Measurements from ENCODE around the gene OTOGL.
"Not testable (repeated sequence)": the region's sequence is repeated elsewhere in the genome, so short reads cannot be mapped to it uniquely, and the experiment has no call there.

OTOGL gene

GRCh38 chr12:80121661-80122060 is 22.3 kb downstream of the OTOGL start:
- DNase-seq: no peak

GRCh38 chr12:80129895-80130530 is 30.7 kb downstream of the OTOGL start:
- DNase-seq: no peak

GRCh38 chr12:80135624-80136023 is 36.3 kb downstream of the OTOGL start:
- DNase-seq: no peak

GRCh38 chr12:80140005-80140404 is 40.7 kb downstream of the OTOGL start:
- no peak for DNase-seq

- DNase-seq: no peak
Observed at GRCh38 chr12:80142640-80143039, 43.3 kb downstream of the OTOGL start.

- DNase-seq: no peak
Observed at GRCh38 chr12:80143537-80143936, 44.2 kb downstream of the OTOGL start.

- DNase-seq: not testable (repeated sequence)
Observed at GRCh38 chr12:80149547-80150313, 50.4 kb downstream of the OTOGL start.

- no peak for DNase-seq
Observed at GRCh38 chr12:80151131-80151530, 51.8 kb downstream of the OTOGL start.

GRCh38 chr12:80154261-80154660 is 54.9 kb downstream of the OTOGL start:
- DNase-seq: no peak

- no peak for DNase-seq
Observed at GRCh38 chr12:80156306-80156705, 57.0 kb downstream of the OTOGL start.

- no peak for DNase-seq
Observed at GRCh38 chr12:80157645-80158044, 58.3 kb downstream of the OTOGL start.

GRCh38 chr12:80161612-80162011 is 62.3 kb downstream of the OTOGL start:
- no peak for DNase-seq

- DNase-seq: no peak
Observed at GRCh38 chr12:80162177-80162576, 62.8 kb downstream of the OTOGL start.

GRCh38 chr12:80165746-80166145 is 66.4 kb downstream of the OTOGL start:
- no peak for DNase-seq

GRCh38 chr12:80166751-80167150 is 67.4 kb downstream of the OTOGL start:
- DNase-seq: no peak

GRCh38 chr12:80168936-80169335 is 69.6 kb downstream of the OTOGL start:
- no peak for DNase-seq

- no peak for DNase-seq
Observed at GRCh38 chr12:80170915-80171314, 71.6 kb downstream of the OTOGL start.

- DNase-seq: no peak
Observed at GRCh38 chr12:80173083-80173864, 73.9 kb downstream of the OTOGL start.

GRCh38 chr12:80175307-80175930 is 76.1 kb downstream of the OTOGL start:
- DNase-seq: no peak

- DNase-seq: no peak
Observed at GRCh38 chr12:80176706-80177105, 77.4 kb downstream of the OTOGL start.

- DNase-seq: no peak
Observed at GRCh38 chr12:80178846-80179245, 79.5 kb downstream of the OTOGL start.

- no peak for DNase-seq
Observed at GRCh38 chr12:80183939-80184338, 84.6 kb downstream of the OTOGL start.

- DNase-seq: no peak
Observed at GRCh38 chr12:80184926-80185325, 85.6 kb downstream of the OTOGL start.

All from CD4-positive, alpha-beta T cell treated with Interleukin-17A for 1 hour (primary cell).